Measurements from ENCODE around the gene STH.

Gene STH

GRCh38 chr17:46024590-46024989 lies 25.5 kb downstream of the STH start:
- Histone ChIP-seq H3K4me3 (no peak overlapping the region), H3K36me3 (replicated peaks) (peaks cover 18% of the 10 kb centered on the region), H3K27me3 (ENCODE audit: low read depth) (no peaks in the 10 kb centered on the region), H3K9me3 (no peaks in the 10 kb centered on the region), H3K4me1 (no peaks in the 10 kb centered on the region)
- no peak for DNase-seq (ENCODE audit: low spot score in 2 of 2)
- in situ Hi-C loops (cut with MboI; ENCODE audit: low sequenced_read_pairs): no loop called here

- DNase-seq (ENCODE audit: low spot score in 2 of 2): no peak
Measured at GRCh38 chr17:46025060-46025459, 26.0 kb downstream of the STH start.

GRCh38 chr17:46025510-46026165 lies 26.6 kb downstream of the STH start:
- H3K4me1 ChIP-seq: no peaks in the 10 kb centered on the region
- H3K36me3 ChIP-seq (replicated peaks): peaks cover 18% of the 10 kb centered on the region
- no peaks in the 10 kb centered on the region for H3K9me3 ChIP-seq
- H3K4me3 ChIP-seq: no peak overlapping the region
- in situ Hi-C loops (cut with MboI; ENCODE audit: low sequenced_read_pairs): no loop called here
- no peak for DNase-seq (ENCODE audit: low spot score in 2 of 2)
- H3K27me3 ChIP-seq (ENCODE audit: low read depth): no peaks in the 10 kb centered on the region

More at GRCh38 chr17:46025060-46025459, 26.0 kb downstream of the STH start:
- no peak overlapping the region for H3K4me3 ChIP-seq
- H3K27me3 ChIP-seq (ENCODE audit: low read depth): no peaks in the 10 kb centered on the region
- H3K36me3 ChIP-seq (replicated peaks): peaks cover 18% of the 10 kb centered on the region
- H3K4me1 ChIP-seq: no peaks in the 10 kb centered on the region
- H3K9me3 ChIP-seq: no peaks in the 10 kb centered on the region
- in situ Hi-C loops (cut with MboI; ENCODE audit: low sequenced_read_pairs): no loop called here

- H3K9me3 ChIP-seq: no peaks in the 10 kb centered on the region
- DNase-seq (ENCODE audit: low spot score in 2 of 2): no peak
- H3K27me3 ChIP-seq (ENCODE audit: low read depth): no peaks in the 10 kb centered on the region
- no peaks in the 10 kb centered on the region for H3K4me1 ChIP-seq
- H3K4me3 ChIP-seq: no peak overlapping the region
- H3K36me3 ChIP-seq (replicated peaks): peaks cover 26% of the 10 kb centered on the region
- in situ Hi-C loops (cut with MboI; ENCODE audit: low sequenced_read_pairs): no loop called here
Measured at GRCh38 chr17:46026166-46027047, 27.4 kb downstream of the STH start.

GRCh38 chr17:46027048-46027975 lies 28.3 kb downstream of the STH start:
- H3K27me3 ChIP-seq (ENCODE audit: low read depth): no peaks in the 10 kb centered on the region
- H3K36me3 ChIP-seq (replicated peaks): peaks cover 32% of the 10 kb centered on the region
- no peak overlapping the region for H3K4me3 ChIP-seq
- H3K4me1 ChIP-seq: no peaks in the 10 kb centered on the region
- no peaks in the 10 kb centered on the region for H3K9me3 ChIP-seq
- in situ Hi-C loops (cut with MboI; ENCODE audit: low sequenced_read_pairs): no loop called here
- no peak for DNase-seq (ENCODE audit: low spot score in 2 of 2)

- no peak for DNase-seq (ENCODE audit: low spot score in 2 of 2)
- Histone ChIP-seq H3K36me3 (replicated peaks) (peaks cover 38% of the 10 kb centered on the region), H3K4me1 (no peaks in the 10 kb centered on the region), H3K4me3 (no peak overlapping the region), H3K27me3 (ENCODE audit: low read depth) (no peaks in the 10 kb centered on the region), H3K9me3 (no peaks in the 10 kb centered on the region)
- in situ Hi-C loops (cut with MboI; ENCODE audit: low sequenced_read_pairs): no loop called here
Measured at GRCh38 chr17:46027976-46028325, 28.9 kb downstream of the STH start.

- Histone ChIP-seq H3K4me3 (no peak overlapping the region), H3K4me1 (no peaks in the 10 kb centered on the region), H3K9me3 (no peaks in the 10 kb centered on the region), H3K36me3 (replicated peaks) (peaks cover 42% of the 10 kb centered on the region), H3K27me3 (ENCODE audit: low read depth) (no peaks in the 10 kb centered on the region)
- no peak for DNase-seq (ENCODE audit: low spot score in 2 of 2)
- in situ Hi-C loops (cut with MboI; ENCODE audit: low sequenced_read_pairs): no loop called here
Measured at GRCh38 chr17:46028374-46028773, 29.3 kb downstream of the STH start.

GRCh38 chr17:46028981-46029565 lies 30.0 kb downstream of the STH start:
- H3K36me3 ChIP-seq (replicated peaks): peaks cover 49% of the 10 kb centered on the region

GRCh38 chr17:46029627-46030026 lies 30.6 kb downstream of the STH start:
- Histone ChIP-seq H3K27me3 (ENCODE audit: low read depth) (no peaks in the 10 kb centered on the region), H3K4me1 (no peaks in the 10 kb centered on the region), H3K9me3 (no peaks in the 10 kb centered on the region), H3K4me3 (no peak overlapping the region), H3K36me3 (replicated peaks) (peaks cover 55% of the 10 kb centered on the region)
- no peak for DNase-seq (ENCODE audit: low spot score in 2 of 2)
- in situ Hi-C loops (cut with MboI; ENCODE audit: low sequenced_read_pairs): no loop called here

More at GRCh38 chr17:46028981-46029565, 30.0 kb downstream of the STH start:
- H3K27me3 ChIP-seq (ENCODE audit: low read depth): no peaks in the 10 kb centered on the region
- H3K9me3 ChIP-seq: no peaks in the 10 kb centered on the region
- H3K4me3 ChIP-seq: no peak overlapping the region
- no peak for DNase-seq (ENCODE audit: low spot score in 2 of 2)
- H3K4me1 ChIP-seq: no peaks in the 10 kb centered on the region
- in situ Hi-C loops (cut with MboI; ENCODE audit: low sequenced_read_pairs): no loop called here

- H3K4me3 ChIP-seq: no peak overlapping the region
- no peaks in the 10 kb centered on the region for H3K27me3 ChIP-seq (ENCODE audit: low read depth)
- no peaks in the 10 kb centered on the region for H3K9me3 ChIP-seq
- no peak for DNase-seq (ENCODE audit: low spot score in 2 of 2)
- in situ Hi-C loops (cut with MboI; ENCODE audit: low sequenced_read_pairs): no loop called here
- H3K4me1 ChIP-seq: no peaks in the 10 kb centered on the region
- peaks cover 66% of the 10 kb centered on the region for H3K36me3 ChIP-seq (replicated peaks)
Measured at GRCh38 chr17:46030752-46031151, 31.7 kb downstream of the STH start.

- DNase-seq (ENCODE audit: low spot score in 2 of 2): no peak
- H3K4me3 ChIP-seq: no peak overlapping the region
- no peaks in the 10 kb centered on the region for H3K9me3 ChIP-seq
- no peaks in the 10 kb centered on the region for H3K4me1 ChIP-seq
- in situ Hi-C loops (cut with MboI; ENCODE audit: low sequenced_read_pairs): no loop called here
- H3K27me3 ChIP-seq (ENCODE audit: low read depth): no peaks in the 10 kb centered on the region
- peaks cover 73% of the 10 kb centered on the region for H3K36me3 ChIP-seq (replicated peaks)
Measured at GRCh38 chr17:46031440-46031839, 32.4 kb downstream of the STH start.

- H3K4me1 ChIP-seq: no peaks in the 10 kb centered on the region
- no peaks in the 10 kb centered on the region for H3K27me3 ChIP-seq (ENCODE audit: low read depth)
- H3K36me3 ChIP-seq (replicated peaks): peaks cover 75% of the 10 kb centered on the region
- DNase-seq (ENCODE audit: low spot score in 2 of 2): no peak
- no peaks in the 10 kb centered on the region for H3K9me3 ChIP-seq
- no peak overlapping the region for H3K4me3 ChIP-seq
- in situ Hi-C loops (cut with MboI; ENCODE audit: low sequenced_read_pairs): no loop called here
Measured at GRCh38 chr17:46031920-46032319, 32.9 kb downstream of the STH start.

- H3K36me3 ChIP-seq (replicated peaks): peaks cover 76% of the 10 kb centered on the region
- DNase-seq (ENCODE audit: low spot score in 2 of 2): no peak
- in situ Hi-C loops (cut with MboI; ENCODE audit: low sequenced_read_pairs): no loop called here
- H3K9me3 ChIP-seq: no peaks in the 10 kb centered on the region
- no peaks in the 10 kb centered on the region for H3K27me3 ChIP-seq (ENCODE audit: low read depth)
- H3K4me3 ChIP-seq: no peak overlapping the region
- H3K4me1 ChIP-seq: no peaks in the 10 kb centered on the region
Measured at GRCh38 chr17:46032909-46033308, 33.9 kb downstream of the STH start.
